HL-60 (cell line): ENCODE results near the gene DVL1.

Experiments
- GABPA ChIP-seq: IDR thresholded peaks from 2 replicates; pipeline ENCODE4 v1.6.1; 2012; ENCODE audit warnings: low read depth
- POLR2AphosphoS5 ChIP-seq: IDR thresholded peaks from 2 replicates; pipeline ENCODE4 v1.6.1; 2012; ENCODE audit warnings: low read depth
- SPI1 ChIP-seq: IDR thresholded peaks from 2 replicates; pipeline ENCODE4 v1.6.1; 2012; ENCODE audit warnings: low read depth, mild to moderate bottlenecking, borderline replicate concordance
- TF ChIP-seq, protein P1 (sequence below): IDR thresholded peaks from one replicate; pipeline ENCODE4 v1.5.1; 2011; ENCODE audit warnings: low read length, control low read depth, inconsistent platforms; ENCODE audit not compliant: insufficient read depth
- TF ChIP-seq, protein P2 (sequence below): IDR thresholded peaks from 2 replicates; pipeline ENCODE4 v1.6.1; 2012; ENCODE audit warnings: low read depth; ENCODE audit not compliant: insufficient replicate concordance

DNA sequence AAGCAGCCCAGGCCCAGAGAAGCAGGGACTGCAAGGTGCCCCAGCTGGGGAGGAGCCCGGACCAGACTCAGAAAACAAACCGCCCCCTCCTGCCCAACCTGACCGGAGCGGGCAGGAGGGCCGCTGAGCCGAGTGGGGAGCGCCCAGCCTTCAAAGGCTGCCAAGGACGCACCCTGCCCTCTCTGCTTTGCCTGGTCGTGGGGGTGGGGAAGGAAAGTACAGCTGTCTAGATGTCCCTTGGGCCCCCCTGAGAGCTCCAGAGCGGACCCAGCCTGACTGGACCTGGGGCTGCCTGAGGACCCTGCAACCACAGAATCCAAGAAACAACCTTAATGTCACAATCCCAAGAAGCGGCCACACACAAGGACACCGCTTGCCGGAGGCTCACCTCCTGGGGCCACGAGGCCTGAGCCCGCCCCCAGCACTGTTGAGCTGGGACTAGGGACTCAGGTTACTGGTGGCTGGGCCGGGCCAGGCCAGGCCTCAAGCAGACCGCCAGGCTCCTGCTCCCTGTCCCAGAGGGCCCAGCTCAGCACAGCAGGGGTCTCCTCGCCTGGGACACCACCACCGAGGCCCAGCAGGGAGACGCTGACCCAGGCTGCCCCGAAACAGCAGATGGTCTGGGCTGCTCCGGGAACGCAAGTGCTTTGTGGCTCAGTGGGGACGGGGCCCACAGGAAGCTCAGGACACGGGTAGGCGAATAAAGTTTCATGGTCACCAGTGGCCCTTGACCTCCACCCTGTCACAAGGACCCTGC lies 1.4 kb downstream of the DVL1 start:
- TF ChIP-seq, protein P1, sequence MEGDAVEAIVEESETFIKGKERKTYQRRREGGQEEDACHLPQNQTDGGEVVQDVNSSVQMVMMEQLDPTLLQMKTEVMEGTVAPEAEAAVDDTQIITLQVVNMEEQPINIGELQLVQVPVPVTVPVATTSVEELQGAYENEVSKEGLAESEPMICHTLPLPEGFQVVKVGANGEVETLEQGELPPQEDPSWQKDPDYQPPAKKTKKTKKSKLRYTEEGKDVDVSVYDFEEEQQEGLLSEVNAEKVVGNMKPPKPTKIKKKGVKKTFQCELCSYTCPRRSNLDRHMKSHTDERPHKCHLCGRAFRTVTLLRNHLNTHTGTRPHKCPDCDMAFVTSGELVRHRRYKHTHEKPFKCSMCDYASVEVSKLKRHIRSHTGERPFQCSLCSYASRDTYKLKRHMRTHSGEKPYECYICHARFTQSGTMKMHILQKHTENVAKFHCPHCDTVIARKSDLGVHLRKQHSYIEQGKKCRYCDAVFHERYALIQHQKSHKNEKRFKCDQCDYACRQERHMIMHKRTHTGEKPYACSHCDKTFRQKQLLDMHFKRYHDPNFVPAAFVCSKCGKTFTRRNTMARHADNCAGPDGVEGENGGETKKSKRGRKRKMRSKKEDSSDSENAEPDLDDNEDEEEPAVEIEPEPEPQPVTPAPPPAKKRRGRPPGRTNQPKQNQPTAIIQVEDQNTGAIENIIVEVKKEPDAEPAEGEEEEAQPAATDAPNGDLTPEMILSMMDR, result no peak
- TF ChIP-seq, protein P2, sequence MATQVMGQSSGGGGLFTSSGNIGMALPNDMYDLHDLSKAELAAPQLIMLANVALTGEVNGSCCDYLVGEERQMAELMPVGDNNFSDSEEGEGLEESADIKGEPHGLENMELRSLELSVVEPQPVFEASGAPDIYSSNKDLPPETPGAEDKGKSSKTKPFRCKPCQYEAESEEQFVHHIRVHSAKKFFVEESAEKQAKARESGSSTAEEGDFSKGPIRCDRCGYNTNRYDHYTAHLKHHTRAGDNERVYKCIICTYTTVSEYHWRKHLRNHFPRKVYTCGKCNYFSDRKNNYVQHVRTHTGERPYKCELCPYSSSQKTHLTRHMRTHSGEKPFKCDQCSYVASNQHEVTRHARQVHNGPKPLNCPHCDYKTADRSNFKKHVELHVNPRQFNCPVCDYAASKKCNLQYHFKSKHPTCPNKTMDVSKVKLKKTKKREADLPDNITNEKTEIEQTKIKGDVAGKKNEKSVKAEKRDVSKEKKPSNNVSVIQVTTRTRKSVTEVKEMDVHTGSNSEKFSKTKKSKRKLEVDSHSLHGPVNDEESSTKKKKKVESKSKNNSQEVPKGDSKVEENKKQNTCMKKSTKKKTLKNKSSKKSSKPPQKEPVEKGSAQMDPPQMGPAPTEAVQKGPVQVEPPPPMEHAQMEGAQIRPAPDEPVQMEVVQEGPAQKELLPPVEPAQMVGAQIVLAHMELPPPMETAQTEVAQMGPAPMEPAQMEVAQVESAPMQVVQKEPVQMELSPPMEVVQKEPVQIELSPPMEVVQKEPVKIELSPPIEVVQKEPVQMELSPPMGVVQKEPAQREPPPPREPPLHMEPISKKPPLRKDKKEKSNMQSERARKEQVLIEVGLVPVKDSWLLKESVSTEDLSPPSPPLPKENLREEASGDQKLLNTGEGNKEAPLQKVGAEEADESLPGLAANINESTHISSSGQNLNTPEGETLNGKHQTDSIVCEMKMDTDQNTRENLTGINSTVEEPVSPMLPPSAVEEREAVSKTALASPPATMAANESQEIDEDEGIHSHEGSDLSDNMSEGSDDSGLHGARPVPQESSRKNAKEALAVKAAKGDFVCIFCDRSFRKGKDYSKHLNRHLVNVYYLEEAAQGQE, result no peak
- TF ChIP-seq POLR2AphosphoS5, result no peak
- TF ChIP-seq SPI1, result no peak
- TF ChIP-seq GABPA, result no peak
